Non-pigmented ciliary epithelial cell (primary cell): ENCODE results near the gene CTSW.
A peak's percentile ranks its signal among the peaks of the same experiment; 100 is the strongest.

Experiments used
- DNase-seq: peaks from one replicate; pipeline ENCODE4 v3.0.0-alpha.2; 2010; ENCODE audit warnings: low read depth

The CTSW gene

DNA sequence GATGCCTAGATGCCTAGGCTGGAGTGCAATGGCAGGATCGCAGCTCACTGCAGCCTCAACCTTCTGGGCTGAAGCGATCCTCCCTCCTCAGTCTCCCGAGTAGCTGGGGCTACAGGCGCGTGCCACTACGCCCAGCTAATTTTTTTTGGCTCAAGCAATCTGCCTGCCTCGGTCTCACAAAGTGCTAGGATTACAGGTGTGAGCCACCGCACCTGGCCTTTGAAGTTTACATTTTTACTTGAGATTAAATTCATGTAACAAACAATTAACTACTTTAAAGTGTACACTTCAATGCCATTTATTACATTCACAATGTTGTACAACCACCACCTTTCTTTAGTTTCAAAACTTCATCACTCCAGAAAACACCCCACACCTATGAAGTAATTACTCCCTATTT lies 24.1 kb downstream of the CTSW start:
- no peak for DNase-seq

DNA sequence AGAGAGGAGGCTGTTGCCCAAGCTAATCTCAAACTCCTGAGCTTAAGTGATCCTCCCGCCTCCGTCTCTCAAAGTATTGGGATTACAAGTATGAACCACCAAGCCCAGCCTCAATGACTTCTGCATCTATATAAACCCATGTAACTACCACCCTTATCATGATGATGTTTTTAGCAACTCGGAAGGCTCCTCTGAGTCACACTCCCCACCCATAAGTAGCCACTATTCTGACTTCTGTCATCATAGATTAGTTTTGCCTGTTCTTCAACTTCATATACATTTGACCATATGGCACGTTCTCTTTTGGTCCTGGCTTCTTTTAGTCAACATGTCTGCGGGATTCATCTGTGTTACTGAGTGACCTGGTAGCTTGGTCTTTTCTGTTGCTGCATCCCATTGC lies 27.0 kb downstream of the CTSW start:
- DNase-seq = no peak

DNA sequence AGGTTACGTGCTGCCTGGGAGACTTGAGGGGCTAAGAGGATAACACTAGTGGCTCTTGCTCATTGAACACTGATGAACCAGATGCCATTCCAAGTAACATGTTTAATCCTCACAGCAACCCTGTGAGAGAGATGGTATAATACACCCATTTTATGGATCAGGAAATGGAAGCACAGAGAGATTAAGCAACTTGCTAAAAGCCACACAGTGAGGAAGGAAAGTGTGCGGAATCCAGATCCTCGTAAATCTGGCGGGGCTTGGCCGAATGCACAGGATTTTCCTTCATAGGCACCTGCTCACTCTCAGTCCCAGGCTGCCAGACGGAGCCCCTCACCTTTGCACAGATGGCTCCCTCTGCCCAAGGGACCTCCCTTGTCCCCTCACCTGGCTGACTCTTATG lies 28.2 kb downstream of the CTSW start:
- DNase-seq = no peak

DNA sequence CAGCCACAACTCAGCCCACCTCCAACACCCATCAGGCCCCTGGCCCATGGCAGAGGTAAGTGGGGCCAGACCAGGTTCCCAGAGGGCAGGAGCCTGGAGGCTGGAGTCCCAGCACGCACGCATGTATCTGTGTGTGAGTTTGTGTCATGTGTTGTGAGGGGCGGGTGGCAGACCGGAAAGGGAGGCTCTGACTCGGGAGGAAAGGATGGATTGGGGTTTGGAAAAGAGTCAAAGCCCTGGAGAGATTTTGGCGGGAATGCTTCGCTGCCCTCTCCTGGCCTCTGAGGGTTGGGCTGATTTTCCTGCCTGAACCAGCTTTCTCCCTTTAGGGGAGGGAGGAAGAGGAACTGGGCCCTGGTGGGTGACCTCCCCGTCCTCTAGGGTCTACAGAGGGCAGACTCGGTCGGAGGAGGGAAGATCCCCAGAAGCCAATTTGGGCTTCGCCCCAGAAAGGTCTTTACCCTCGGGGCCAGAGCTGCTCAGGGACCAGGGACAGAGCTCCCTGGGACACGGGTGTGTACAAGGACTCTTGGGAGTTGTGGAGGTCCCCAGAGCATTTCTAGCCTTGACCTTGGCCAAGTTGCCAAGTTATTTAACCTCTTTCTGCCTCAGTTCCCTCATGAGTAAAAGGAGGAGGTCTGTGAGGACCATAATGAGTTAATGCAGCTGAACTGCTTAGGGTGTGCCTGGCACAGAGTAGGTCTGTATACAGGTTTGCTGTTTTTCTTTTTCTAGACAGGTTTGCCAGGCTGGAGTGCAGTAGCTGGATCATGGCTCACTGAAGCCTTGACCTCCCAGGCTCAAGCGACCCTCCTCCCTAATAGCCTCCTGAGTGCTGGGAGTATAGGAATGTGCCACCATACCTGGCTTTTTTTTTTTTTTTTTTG lies 32.3 kb downstream of the CTSW start:
- DNase-seq = no peak

DNA sequence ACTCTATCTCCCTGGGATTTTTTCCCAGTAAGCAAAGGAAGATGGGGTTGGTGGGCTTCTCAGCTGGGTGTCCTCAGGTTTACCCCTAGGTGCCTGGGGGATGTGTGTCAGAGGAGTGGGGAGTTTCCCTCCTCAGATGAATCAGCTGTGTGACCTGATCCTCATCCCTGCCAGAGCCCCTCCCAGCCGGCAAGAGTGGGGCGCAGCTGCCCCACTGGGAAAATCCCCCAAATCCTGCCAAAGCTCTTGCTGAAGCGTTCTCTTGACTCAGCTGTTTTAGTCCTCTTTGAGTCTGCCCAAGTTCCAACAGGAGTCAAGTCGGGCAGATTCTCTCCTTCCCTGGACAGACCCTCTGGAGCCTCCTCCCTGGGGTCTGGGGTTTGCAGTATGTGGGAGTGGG lies 33.2 kb downstream of the CTSW start:
- DNase-seq = no peak

DNA sequence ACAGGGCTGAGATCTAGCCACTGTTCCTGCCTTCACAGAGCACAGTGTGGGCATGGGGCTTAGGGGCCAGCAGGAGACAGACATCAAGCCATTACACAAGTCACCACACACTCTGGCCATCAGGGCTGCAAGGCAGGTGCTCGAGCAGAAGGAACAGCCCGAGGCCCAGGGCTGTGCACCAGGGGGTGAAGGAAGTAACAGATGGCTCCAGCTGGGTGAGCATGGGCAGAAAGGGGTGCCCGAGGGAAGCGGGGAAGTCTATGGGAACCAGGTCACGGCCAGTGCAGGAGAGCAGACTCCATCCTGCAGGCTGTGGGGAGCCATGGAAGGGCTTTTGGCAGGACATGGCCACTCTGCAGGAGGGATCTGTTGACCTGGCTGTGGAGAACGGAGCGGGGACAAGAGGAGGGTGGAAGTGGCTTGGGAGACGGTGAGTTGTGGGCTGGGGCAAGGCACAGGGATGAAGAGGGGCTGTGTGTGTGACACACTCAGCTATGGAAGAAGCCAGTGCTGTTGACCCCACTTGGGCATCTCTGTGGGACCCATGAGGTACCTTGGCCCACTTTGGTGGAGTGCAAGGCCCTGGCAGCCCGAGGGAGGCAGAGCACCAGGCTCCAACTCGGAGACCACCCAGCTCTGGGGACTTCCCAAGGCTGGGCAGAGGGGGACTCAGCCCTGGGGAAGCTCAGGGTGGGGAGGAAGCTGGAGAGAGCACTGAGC lies 35.6 kb downstream of the CTSW start:
- no peak for DNase-seq

DNA sequence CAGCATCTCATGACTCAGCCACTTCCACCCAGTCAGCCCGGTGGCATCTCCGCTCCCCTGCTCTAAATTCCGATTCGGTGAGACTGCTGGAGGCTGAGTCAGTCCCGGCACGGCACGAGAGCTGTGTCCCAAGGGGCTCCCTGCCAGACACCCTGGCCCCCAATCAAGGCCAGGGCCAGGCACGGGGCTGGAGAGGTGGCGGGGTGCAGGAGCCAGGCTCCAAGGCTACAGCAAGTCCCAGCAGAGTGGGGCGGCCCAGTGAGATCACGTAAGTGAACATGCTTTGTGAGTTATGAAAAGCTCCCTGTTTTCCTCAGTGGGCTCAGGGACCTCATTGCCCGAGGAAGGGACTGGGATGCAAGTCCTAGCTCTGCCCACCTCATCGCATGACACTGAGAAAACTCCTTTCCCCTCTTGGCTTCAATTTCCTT lies 36.2 kb downstream of the CTSW start:
- DNase-seq = peak; percentile 89

DNA sequence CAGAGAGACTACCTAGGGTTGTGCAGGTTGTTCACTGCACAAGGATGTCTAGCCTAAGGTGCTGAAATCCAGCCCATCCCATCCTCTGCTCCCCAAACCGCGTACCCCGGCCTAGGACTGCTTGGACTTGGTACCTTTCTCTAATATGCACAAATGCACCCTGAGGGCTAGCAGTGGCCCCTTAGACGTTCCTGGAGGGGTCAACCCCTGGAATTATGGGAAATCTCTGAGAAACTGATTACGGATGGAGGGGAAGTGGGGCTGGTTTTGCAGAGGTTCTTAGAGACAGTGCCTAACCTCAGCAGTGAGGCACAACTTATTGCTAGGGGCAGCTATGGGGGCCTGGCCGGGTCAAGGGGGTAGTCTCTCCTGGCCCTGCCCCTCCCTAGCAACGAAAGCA lies 36.8 kb downstream of the CTSW start:
- DNase-seq = no peak

DNA sequence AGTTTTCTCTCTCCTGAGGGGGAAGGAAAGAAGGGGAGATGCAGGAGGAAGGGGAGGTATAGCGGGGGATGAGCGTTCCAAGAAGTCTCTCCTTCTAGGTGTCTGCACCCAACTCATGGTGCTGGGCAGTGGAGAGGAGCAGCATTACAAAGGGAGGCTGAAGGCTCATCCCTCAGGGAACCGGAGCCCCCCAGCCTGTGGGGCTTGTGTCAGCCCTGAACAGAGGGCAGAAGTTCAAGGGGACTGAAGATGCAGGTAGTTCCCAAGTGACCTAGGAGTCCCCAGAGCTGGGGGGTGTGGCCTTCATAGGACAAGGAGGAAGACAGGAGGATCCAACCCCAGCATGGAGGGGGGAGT lies 37.4 kb downstream of the CTSW start:
- DNase-seq = no peak

DNA sequence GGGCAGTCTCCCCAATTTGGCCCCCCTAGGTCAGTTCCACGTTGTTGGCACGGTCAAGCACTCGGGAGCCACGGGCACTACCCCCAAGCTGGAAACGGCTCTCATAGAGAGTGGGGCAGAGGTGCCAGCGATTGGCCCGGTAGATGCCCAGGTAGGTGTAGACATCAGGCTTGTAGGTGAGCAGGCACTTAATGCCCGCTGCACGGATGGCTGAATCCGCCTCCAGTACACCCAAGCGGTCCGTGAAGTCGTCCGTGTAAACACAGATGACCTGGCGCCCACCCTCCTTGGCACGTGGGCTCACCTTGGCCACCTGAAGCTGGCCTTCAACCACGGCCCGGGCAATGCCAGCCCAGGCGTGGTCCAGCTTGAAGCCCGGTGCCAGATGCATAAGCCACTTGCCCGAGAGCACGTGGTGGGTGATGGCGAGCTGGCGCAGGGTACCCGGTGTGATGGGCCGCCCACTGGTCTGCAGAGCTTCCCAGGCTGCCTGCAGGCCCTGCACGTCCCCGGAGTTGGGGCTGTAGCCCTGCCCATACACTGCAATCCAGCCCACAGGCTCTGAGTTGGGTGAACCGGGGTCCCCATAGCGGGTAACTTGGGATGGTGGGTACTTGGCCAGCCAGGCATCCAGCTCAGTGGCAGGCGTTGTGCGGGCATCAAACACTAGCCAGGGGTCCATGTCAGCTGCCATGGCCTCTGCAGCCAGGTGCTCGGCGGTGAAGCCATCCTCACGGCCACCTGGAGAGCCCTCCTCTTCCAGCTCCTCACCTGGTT lies 38.0 kb downstream of the CTSW start:
- no peak for DNase-seq

DNA sequence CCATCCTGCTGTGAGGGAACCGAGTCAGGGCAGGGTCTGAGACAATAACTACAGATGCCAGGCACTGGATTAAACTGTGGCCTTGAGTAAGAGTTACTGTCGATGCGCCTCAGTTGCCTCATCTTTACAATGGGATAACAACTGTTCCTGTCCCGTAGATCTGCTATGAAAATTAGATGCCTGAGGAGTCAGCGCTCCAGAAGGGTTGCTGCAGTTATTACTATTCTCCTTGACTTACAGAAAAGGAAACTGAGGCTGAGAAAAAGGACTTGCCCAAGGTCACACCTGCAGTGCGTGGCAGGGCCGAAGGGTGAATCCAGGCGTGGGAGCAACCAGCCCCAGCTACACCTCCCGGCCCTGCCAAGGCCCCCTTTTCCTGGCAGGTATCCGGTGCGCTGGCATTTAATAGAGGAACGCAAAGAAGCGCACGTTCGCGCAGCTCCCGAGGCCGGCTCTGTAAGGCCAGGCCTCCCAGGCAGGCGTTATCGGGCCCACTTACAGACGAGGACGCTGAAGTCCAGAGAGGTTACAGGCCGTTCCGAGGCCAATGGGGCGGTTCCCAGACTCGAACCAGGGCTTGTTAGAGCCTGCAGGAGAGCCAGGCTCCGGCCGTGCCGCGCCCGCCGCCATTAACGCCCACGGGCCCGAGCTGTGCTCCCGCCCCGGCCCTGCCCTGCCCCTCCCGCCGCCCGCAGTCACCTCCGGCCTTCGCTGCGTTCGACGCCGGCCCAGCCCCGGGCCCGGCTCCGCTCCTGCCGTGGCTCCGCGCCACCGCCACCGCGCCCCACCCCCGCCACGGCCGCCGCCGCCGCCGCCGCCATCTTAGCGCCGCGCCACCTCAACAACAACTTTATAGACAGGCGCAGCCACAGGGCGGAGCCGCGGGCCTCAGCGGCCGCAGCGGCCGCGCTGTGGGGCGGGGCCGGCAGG lies 38.8 kb downstream of the CTSW start, which contains the start of gene C11orf68:
C11orf68 (minus strand) TSS at position 852 of the 930 bp plus-strand sequence; CDS start at position 821, 31 bp downstream.
- no peak for DNase-seq

DNA sequence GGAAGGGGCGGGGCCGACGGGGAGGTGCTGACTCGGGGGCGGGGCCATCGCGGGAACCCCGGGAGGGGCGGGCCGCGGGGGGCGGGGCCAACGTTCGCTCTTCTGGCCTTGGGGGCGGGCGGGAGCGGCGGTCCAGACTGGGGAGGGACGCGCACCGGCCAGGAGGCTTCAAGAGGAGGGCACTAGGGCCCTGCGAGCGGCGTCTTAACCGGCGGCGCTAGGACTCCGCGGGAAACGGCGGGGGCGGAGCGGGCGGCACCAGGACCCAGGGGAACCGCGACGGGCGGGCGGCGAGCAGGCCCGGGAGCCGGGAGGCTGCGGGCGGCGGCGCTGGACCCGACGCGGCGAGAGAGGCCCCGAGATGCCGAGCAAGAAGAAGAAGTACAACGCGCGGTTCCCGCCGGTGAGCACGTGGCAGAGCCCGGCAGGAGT lies 39.5 kb downstream of the CTSW start, which contains the start of gene DRAP1:
DRAP1 (plus strand) TSS at position 286 of the 432 bp plus-strand sequence; CDS start at position 362, 76 bp downstream.
- DNase-seq = peak; percentile 84

DNA sequence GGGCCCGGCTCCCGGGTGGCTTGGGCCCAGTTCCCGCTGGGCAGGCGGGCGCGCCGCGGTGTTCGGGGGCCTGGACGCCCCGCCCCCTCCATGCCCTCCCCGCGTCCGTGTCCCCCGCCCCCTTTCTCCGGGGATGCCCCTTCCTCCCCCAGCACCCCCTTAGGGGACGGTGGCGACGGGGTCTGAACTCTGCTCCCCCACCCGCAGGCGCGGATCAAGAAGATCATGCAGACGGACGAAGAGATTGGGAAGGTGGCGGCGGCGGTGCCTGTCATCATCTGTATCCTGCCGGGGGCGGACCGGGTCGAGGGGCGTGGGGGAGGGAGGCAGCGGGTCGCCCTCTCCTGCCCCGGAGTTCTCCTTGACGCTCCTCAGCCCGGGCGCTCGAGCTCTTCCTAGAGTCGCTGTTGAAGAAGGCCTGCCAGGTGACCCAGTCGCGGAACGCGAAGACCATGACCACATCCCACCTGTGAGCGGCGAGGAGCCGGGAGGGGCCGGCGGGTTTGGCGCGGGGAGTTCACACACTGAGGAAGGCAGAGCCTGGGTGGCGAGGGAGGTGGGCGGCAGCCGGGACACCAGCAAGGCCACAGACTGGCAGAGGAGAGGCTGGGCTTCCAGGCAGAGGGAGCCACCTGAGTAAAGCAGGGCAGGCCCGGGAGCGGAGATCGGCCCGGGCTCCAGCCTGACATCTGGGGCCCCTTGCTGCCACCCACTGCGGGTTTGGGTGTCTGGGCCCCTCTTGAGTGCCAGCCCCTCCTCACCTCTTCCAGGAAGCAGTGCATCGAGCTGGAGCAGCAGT lies 40.1 kb downstream of the CTSW start:
- no peak for DNase-seq

DNA sequence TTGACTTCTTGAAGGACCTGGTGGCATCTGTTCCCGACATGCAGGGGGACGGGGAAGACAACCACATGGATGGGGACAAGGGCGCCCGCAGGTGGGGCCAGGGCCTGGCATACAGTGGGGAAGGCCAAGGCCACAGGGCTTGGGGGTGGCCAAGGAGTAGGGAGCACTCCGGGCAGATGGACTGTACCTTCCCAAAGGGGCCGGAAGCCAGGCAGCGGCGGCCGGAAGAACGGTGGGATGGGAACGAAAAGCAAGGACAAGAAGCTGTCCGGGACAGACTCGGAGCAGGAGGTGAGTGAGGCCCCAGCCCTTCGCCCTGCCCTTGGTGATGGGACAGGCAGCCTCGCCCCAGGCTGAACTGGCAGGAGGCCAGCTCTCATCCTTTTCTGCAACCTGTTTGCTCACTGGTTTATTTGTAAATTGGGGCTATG lies 40.8 kb downstream of the CTSW start:
- no peak for DNase-seq

DNA sequence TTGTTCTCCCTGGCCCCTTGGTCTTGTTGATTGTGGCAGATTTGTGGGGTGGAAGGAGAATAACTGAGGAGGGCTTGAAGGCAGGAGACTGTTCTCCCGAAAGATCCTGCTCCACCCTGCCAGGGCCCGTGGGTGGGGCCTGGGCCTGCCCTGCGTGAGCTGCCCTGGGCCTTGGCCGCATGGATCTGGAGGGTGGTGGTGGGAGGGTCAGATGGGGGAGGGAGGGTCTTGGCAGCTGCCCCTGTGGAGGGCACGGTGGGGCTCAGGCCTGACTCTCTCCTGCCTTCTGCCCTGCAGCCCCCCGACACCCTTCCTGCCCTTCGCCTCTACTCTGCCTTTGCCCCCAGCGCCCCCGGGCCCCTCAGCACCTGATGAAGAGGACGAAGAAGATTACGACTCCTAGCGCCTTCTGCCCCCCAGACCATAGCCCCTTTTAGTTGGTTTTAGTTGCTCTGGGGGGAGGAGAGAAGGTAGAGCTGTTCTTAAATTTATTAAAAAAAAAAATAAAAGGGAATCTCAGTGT lies 41.5 kb downstream of the CTSW start:
- DNase-seq = no peak

DNA sequence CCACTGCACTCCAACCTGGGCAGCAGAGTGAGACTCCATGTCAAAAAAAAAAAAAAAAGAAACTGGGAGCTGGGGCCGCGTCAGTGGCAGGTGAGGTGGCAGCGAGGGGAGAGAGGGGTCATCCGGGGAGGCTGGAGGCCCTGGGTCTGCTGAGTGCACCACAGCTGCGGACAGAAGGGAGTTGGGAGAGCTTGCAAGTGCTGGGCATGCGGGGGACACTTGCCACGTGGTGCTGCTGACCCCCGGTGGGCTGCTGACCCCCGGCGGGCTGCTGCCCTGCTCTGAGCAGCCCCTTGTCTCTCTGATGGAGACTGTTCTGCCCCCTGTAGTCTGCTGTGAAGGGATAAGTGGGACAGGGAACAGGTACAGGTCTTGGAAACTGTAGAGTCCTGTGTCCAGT lies 42.2 kb downstream of the CTSW start:
- no peak for DNase-seq

DNA sequence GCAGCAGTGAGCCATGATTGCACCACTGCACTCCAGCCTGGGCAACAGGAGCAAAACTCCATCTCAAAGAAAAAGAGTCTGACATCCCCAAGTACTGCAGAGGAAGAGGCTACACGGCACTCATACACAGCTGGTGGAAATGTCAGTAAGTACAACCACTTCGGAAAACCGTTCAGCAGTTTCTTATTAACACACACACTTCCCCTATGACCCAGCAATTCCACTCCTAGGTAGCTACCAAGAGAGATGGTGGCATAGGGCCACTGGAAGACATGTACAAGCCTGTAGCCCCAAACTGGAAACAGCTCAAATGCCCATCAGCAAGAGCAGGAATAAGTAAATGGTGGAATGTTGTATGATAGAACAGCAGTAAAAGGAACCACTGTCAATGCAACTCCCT lies 42.9 kb downstream of the CTSW start:
- DNase-seq = no peak

DNA sequence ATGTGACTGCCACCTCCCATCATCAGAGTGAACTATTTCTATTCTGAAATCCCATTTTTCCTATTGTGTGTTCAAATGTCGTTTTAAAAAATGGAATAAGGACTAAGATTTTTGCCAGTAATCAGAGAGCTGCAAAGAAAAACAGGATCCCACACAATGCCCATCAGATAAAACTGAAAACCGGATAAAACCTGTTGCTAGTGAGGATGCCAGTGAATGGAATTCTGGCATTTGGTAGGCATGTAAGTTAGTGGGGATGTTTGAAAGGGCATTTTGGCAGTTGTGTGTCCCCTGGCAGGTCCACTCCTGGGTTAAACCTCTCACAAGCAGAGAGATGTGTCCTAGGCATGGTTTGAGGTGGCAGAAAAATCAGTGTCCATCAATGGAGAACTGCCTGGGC lies 45.8 kb downstream of the CTSW start:
- no peak for DNase-seq

DNA sequence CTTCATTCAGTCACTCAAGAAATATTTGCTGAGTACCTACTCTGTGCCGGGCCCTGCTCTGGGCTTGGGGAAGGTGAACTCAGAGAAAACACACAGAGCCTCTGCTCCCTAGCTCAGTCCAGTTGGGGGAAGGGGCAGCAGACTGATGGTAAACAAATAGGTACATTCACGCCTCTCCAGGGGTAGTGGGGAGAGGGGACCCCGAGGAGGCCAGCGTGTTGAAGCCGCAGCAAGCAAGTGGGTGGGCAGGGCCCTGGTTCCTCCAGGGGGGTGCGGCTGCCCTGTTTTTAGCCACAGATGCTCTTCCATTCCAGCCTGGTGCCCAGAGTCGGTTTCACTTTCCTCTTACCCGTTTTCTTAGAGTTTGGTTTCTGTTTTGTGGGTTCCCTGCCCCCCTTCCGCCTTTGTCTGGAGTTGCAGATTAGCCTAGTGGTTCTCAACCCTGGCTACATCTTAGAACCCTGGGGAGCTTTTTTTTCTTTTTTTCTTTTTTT lies 48.3 kb downstream of the CTSW start:
- DNase-seq = no peak

DNA sequence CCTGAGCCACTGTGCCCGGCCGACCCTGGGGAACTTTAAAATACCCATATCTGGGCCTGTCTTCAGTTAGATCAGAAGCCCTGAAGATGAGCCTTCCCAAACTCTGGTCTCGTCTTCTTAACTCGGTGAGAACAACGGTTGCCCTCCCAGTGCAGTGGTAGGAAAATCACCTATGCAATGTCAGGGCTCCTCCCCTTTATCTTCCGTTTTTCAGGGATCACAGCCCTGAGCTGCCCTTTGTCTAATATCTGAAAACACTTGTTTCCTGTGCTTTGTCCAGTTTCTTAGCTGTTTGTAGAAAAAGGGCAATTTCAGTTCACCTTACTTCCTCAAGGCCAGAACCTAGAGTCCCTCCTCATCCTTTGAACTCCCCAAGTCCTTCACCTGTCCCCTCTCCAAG lies 49.0 kb downstream of the CTSW start:
- DNase-seq = no peak
